Pulmonary artery endothelial cell (primary cell): ENCODE measurements around the gene KRTAP13-3. TPM values are rescaled to one million over a fixed set of nuclear protein-coding genes. Genes with fewer than 3 reads are reported as not detected.

Experiments used
- total RNA-seq: library from RNA; depleted of rRNA; stranded (reverse); fragments of >200 nt; gene quantifications from 2 replicates; pipeline ENCODE4 v1.2.3, GENCODE V29; 2014

The KRTAP13-3 gene
- total RNA-seq, 1 donor from 2014 or later: not detected

Other genes starting within 250 kb of the KRTAP13-3 start
- gene CLDN8, start 209.8 kb downstream of the KRTAP13-3 start, total RNA-seq: not detected in 2 replicates
- not detected in 2 replicates for gene KRTAP24-1, start 143.0 kb downstream of the KRTAP13-3 start, total RNA-seq
- gene KRTAP25-1, start 136.4 kb downstream of the KRTAP13-3 start, total RNA-seq: not detected in 2 replicates
- not detected in 2 replicates for gene KRTAP26-1, start 105.6 kb downstream of the KRTAP13-3 start, total RNA-seq
- gene KRTAP27-1, start 88.2 kb downstream of the KRTAP13-3 start, total RNA-seq: not detected in 2 replicates
- not detected in 2 replicates for gene KRTAP23-1, start 77.3 kb downstream of the KRTAP13-3 start, total RNA-seq
- gene KRTAP13-2, start 53.7 kb downstream of the KRTAP13-3 start, total RNA-seq: not detected in 2 replicates
- gene KRTAP13-1, start 29.9 kb downstream of the KRTAP13-3 start, total RNA-seq: not detected in 2 replicates
- not detected in 2 replicates for gene KRTAP13-4, start 4.3 kb upstream of the KRTAP13-3 start, total RNA-seq
- not detected in 2 replicates for gene KRTAP15-1, start 14.3 kb upstream of the KRTAP13-3 start, total RNA-seq
- not detected in 2 replicates for gene KRTAP19-1, start 54.4 kb upstream of the KRTAP13-3 start, total RNA-seq
- gene KRTAP19-2, start 61.5 kb upstream of the KRTAP13-3 start, total RNA-seq: not detected in 2 replicates
- gene KRTAP19-3, start 66.1 kb upstream of the KRTAP13-3 start, total RNA-seq: not detected in 2 replicates
- not detected in 2 replicates for gene KRTAP19-4, start 71.2 kb upstream of the KRTAP13-3 start, total RNA-seq
- not detected in 2 replicates for gene KRTAP19-5, start 76.2 kb upstream of the KRTAP13-3 start, total RNA-seq
- gene KRTAP19-6, start 115.9 kb upstream of the KRTAP13-3 start, total RNA-seq: not detected in 2 replicates
- gene KRTAP19-7, start 135.4 kb upstream of the KRTAP13-3 start, total RNA-seq: not detected in 2 replicates
- gene KRTAP22-2, start 164.5 kb upstream of the KRTAP13-3 start, total RNA-seq: not detected in 2 replicates
- not detected in 2 replicates for gene KRTAP6-3, start 166.5 kb upstream of the KRTAP13-3 start, total RNA-seq
- not detected in 2 replicates for gene KRTAP6-2, start 173.0 kb upstream of the KRTAP13-3 start, total RNA-seq
- gene KRTAP22-1, start 175.2 kb upstream of the KRTAP13-3 start, total RNA-seq: not detected in 2 replicates
- not detected in 2 replicates for gene KRTAP6-1, start 188.0 kb upstream of the KRTAP13-3 start, total RNA-seq
- not detected in 2 replicates for gene KRTAP20-1, start 190.5 kb upstream of the KRTAP13-3 start, total RNA-seq
- not detected in 2 replicates for gene KRTAP20-4, start 194.7 kb upstream of the KRTAP13-3 start, total RNA-seq
- not detected in 2 replicates for gene KRTAP20-2, start 209.3 kb upstream of the KRTAP13-3 start, total RNA-seq
- not detected in 2 replicates for gene KRTAP20-3, start 216.9 kb upstream of the KRTAP13-3 start, total RNA-seq